Measurements from ENCODE around the gene KCNS3. TPM values are rescaled to one million over a fixed set of nuclear protein-coding genes. Genes with fewer than 3 reads are reported as not detected.

The KCNS3 gene
- total and polyA plus RNA-seq, 2 of the 4 experiments (the other 2 are of a cell fraction): 2.9 to 4.3 TPM

DNA sequence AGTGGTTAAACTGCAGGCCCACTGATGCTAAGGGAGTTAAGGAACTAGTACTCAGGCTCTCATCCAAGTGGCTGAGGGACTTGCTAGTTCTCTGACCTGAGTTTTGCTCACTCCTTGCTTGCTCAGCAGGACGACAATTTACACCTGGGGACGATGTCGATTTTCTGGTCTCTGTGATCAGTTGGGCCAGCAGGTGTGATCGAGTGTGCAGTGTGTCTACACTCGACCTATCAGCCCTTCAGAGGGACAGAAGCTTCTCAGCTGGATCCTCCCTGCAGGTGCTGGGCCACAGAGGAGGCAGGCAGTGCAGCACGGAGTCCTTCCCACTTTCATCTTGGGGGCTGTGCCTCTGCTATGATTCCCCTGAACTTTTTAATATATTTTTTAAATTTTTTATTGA is 71.5 kb downstream of the KCNS3 start:
- Histone ChIP-seq H3K36me3 (ENCODE audit: control insufficient read depth, insufficient read depth, low read length) (no peaks in the 10 kb centered on the region), H3K27ac (ENCODE audit: insufficient read depth, low read length) (no peak overlapping the region), H4K20me1 (ENCODE audit: insufficient read depth, low read length) (no peaks in the 10 kb centered on the region), H3K56ac (ENCODE audit: extremely low read depth, insufficient read depth, low read length) (no peak overlapping the region), H3K18ac (ENCODE audit: low read depth, low read length) (no peak overlapping the region), H4K5ac (ENCODE audit: low read depth, low read length) (no peak overlapping the region), H3K4ac (ENCODE audit: low read depth, low read length) (no peak overlapping the region), H2AFZ (replicated peaks; ENCODE audit: low read length, poor library complexity) (no peak overlapping the region), H2BK120ac (ENCODE audit: low read depth, low read length) (no peak overlapping the region), H3K4me2 (ENCODE audit: low read depth, low read length) (no peak overlapping the region), H4K91ac (ENCODE audit: insufficient read depth, low read depth, low read length) (no peak overlapping the region), H3K9me3 (ENCODE audit: control insufficient read depth, insufficient read depth, low read length) (peaks cover 3% of the 10 kb centered on the region), H3K9ac (ENCODE audit: low read depth, low read length) (no peak overlapping the region), H2AK5ac (ENCODE audit: low read depth, low read length) (no peak overlapping the region), H3K4me1 (ENCODE audit: control insufficient read depth, insufficient read depth, low read length) (no peaks in the 10 kb centered on the region), H2BK20ac (ENCODE audit: low read depth, low read length) (no peak overlapping the region), H2BK5ac (ENCODE audit: low read depth, low read length, poor library complexity, severe bottlenecking) (no peak overlapping the region), H2AK9ac (replicated peaks; ENCODE audit: low read depth, low read length, poor library complexity) (no peak overlapping the region), H3K4me3 (ENCODE audit: insufficient read depth, low read depth, low read length) (no peak overlapping the region), H4K8ac (ENCODE audit: low read depth in 2 of 2, low read length in 2 of 2) (no peak overlapping the region), H3K79me1 (ENCODE audit: low read depth in 1 of 2, low read length in 2 of 2) (no peaks in the 10 kb centered on the region), H3K23ac (ENCODE audit: low read depth, low read length) (no peak overlapping the region), H3K14ac (replicated peaks; ENCODE audit: low read depth, low read length) (no peak overlapping the region), H3K27me3 (ENCODE audit: control insufficient read depth, insufficient read depth, low read length) (no peaks in the 10 kb centered on the region; the same call in none of the 2 replicates), H2BK15ac (ENCODE audit: low read depth, low read length) (no peak overlapping the region), H3K9me1 (ENCODE audit: insufficient read depth, low read length) (no peaks in the 10 kb centered on the region)
- WGBS, 2 experiments (ENCODE audit: extremely low coverage in 2 of 2, insufficient read length in 1 of 2): no CpG with 5 or more reads among the region's 6 CpGs
- DNase-seq: no peak
- ATAC-seq (ENCODE audit: low read depth): no peak
- ChIA-PET POLR2A (ENCODE audit: unreplicated experiment) (no interaction called here), CTCF (interaction anchor here (0.6 kb wide), 1 partner anchor 12 kb away, joined by 3 read pairs; no protein-coding TSS in a partner anchor)
- intact Hi-C loops (cut with micrococcal nuclease): no loop called here
- no peak for TF ChIP-seq NFE2L2 (IDR thresholded peaks at IDR 0.05; ENCODE audit: low read depth, low read length)
- no peak for TF ChIP-seq FOS (IDR thresholded peaks at IDR 0.05; ENCODE audit: low read depth, low read length)
- no peak for TF ChIP-seq CHD1 (IDR thresholded peaks at IDR 0.05; ENCODE audit: low read depth, low read length)
- TF ChIP-seq MAZ (IDR thresholded peaks at IDR 0.05; ENCODE audit: borderline replicate concordance, low read depth, low read length): no peak
- TF ChIP-seq CTCF (conservative IDR thresholded peaks at IDR 0.05; ENCODE audit: low read depth, low read length): no peak
- TF ChIP-seq POLR2A (IDR thresholded peaks at IDR 0.05; ENCODE audit: low read depth, low read length): no peak
- no peak for TF ChIP-seq MAFK (IDR thresholded peaks at IDR 0.05; ENCODE audit: low read depth, low read length)
- no peak for TF ChIP-seq BHLHE40 (IDR thresholded peaks at IDR 0.05; ENCODE audit: low read depth, low read length)
- TF ChIP-seq, protein P1, sequence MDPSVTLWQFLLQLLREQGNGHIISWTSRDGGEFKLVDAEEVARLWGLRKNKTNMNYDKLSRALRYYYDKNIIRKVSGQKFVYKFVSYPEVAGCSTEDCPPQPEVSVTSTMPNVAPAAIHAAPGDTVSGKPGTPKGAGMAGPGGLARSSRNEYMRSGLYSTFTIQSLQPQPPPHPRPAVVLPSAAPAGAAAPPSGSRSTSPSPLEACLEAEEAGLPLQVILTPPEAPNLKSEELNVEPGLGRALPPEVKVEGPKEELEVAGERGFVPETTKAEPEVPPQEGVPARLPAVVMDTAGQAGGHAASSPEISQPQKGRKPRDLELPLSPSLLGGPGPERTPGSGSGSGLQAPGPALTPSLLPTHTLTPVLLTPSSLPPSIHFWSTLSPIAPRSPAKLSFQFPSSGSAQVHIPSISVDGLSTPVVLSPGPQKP (IDR thresholded peaks at IDR 0.05; ENCODE audit: borderline replicate concordance, low read depth, low read length): no peak
- TF ChIP-seq MXI1 (IDR thresholded peaks at IDR 0.05; ENCODE audit: borderline replicate concordance, low read depth, low read length): no peak
- TF ChIP-seq USF2 (IDR thresholded peaks at IDR 0.05; ENCODE audit: low read depth, low read length): no peak
- no peak for TF ChIP-seq RCOR1 (IDR thresholded peaks at IDR 0.05; ENCODE audit: insufficient replicate concordance, low read length)
- TF ChIP-seq SMC3 (IDR thresholded peaks at IDR 0.05; ENCODE audit: low read depth, low read length): no peak
- TF ChIP-seq RFX5 (IDR thresholded peaks at IDR 0.05; ENCODE audit: low read depth, low read length): no peak
- in situ Hi-C loops (cut with MboI; ENCODE audit: low sequenced_read_pairs): no loop called here
- dilution Hi-C loops (cut with HindIII; ENCODE audit: low sequenced_read_pairs, unreplicated experiment): no loop called here
- BruUV-seq (replicated peaks): no TSS peak

Measured in IMR-90 (cell line).